ENCODE measurements around the gene SRD5A1. TPM values are rescaled to one million over a fixed set of nuclear protein-coding genes. Genes with fewer than 3 reads are reported as not detected.

SRD5A1 gene
- total RNA-seq, 1 experiment from 2014 or later, result 19.5 TPM

- H3K27me3 ChIP-seq (ENCODE audit: low read length), result no peaks in the 10 kb centered on the region
- H3K27ac ChIP-seq (ENCODE audit: low read length), result no peak overlapping the region
- no peaks in the 10 kb centered on the region for H3K79me2 ChIP-seq (ENCODE audit: low read length)
- no peaks in the 10 kb centered on the region for H3K9me2 ChIP-seq (replicated peaks; ENCODE audit: insufficient read depth, low read length)
- H3K36me3 ChIP-seq (ENCODE audit: insufficient read depth, low read length), result peaks cover 64% of the 10 kb centered on the region
- no peak overlapping the region for H2AFZ ChIP-seq (ENCODE audit: low read length)
- DNase-seq, result no peak
- no peaks in the 10 kb centered on the region for H3K4me1 ChIP-seq (ENCODE audit: low read length)
- no peak overlapping the region for H3K4me2 ChIP-seq (ENCODE audit: low read depth, low read length, poor library complexity, severe bottlenecking)
- H3K4me3 ChIP-seq (ENCODE audit: low read length), result no peak overlapping the region
- H3K9me3 ChIP-seq (ENCODE audit: low read length), result no peaks in the 10 kb centered on the region
- peaks cover 16% of the 10 kb centered on the region for H4K20me1 ChIP-seq (ENCODE audit: insufficient read depth, low read depth, low read length)
- H3K9ac ChIP-seq (ENCODE audit: low read length), result no peak overlapping the region
These were observed 33.5 kb upstream of the SRD5A1 start for GRCh38 chr5:6599739-6600138.

GRCh38 chr5:6601271-6601670, 32.0 kb upstream of the SRD5A1 start:
- no peak overlapping the region for H3K9ac ChIP-seq (ENCODE audit: low read length)
- H3K4me1 ChIP-seq (ENCODE audit: low read length), result no peaks in the 10 kb centered on the region
- H4K20me1 ChIP-seq (ENCODE audit: insufficient read depth, low read depth, low read length), result peaks cover 16% of the 10 kb centered on the region
- no peaks in the 10 kb centered on the region for H3K27me3 ChIP-seq (ENCODE audit: low read length)
- no peaks in the 10 kb centered on the region for H3K79me2 ChIP-seq (ENCODE audit: low read length)
- no peak for DNase-seq
- H2AFZ ChIP-seq (ENCODE audit: low read length), result no peak overlapping the region
- H3K9me2 ChIP-seq (replicated peaks; ENCODE audit: insufficient read depth, low read length), result no peaks in the 10 kb centered on the region
- H3K4me3 ChIP-seq (ENCODE audit: low read length), result no peak overlapping the region
- H3K9me3 ChIP-seq (ENCODE audit: low read length), result no peaks in the 10 kb centered on the region
- H3K4me2 ChIP-seq (ENCODE audit: low read depth, low read length, poor library complexity, severe bottlenecking), result no peak overlapping the region
- H3K27ac ChIP-seq (ENCODE audit: low read length), result no peak overlapping the region
- peaks cover 70% of the 10 kb centered on the region for H3K36me3 ChIP-seq (ENCODE audit: insufficient read depth, low read length)

GRCh38 chr5:6601816-6602215, 31.4 kb upstream of the SRD5A1 start:
- H3K4me3 ChIP-seq (ENCODE audit: low read length), result no peak overlapping the region
- H3K9me3 ChIP-seq (ENCODE audit: low read length), result no peaks in the 10 kb centered on the region
- H3K27me3 ChIP-seq (ENCODE audit: low read length), result no peaks in the 10 kb centered on the region
- H3K4me1 ChIP-seq (ENCODE audit: low read length), result no peaks in the 10 kb centered on the region
- H4K20me1 ChIP-seq (ENCODE audit: insufficient read depth, low read depth, low read length), result peaks cover 16% of the 10 kb centered on the region
- no peaks in the 10 kb centered on the region for H3K9me2 ChIP-seq (replicated peaks; ENCODE audit: insufficient read depth, low read length)
- no peak overlapping the region for H3K27ac ChIP-seq (ENCODE audit: low read length)
- no peak for DNase-seq
- H3K9ac ChIP-seq (ENCODE audit: low read length), result no peak overlapping the region
- H2AFZ ChIP-seq (ENCODE audit: low read length), result no peak overlapping the region
- H3K36me3 ChIP-seq (ENCODE audit: insufficient read depth, low read length), result peaks cover 71% of the 10 kb centered on the region
- no peak overlapping the region for H3K4me2 ChIP-seq (ENCODE audit: low read depth, low read length, poor library complexity, severe bottlenecking)
- no peaks in the 10 kb centered on the region for H3K79me2 ChIP-seq (ENCODE audit: low read length)

GRCh38 chr5:6602441-6602840, 30.8 kb upstream of the SRD5A1 start:
- peaks cover 16% of the 10 kb centered on the region for H4K20me1 ChIP-seq (ENCODE audit: insufficient read depth, low read depth, low read length)
- no peak overlapping the region for H3K4me3 ChIP-seq (ENCODE audit: low read length)
- H3K79me2 ChIP-seq (ENCODE audit: low read length), result no peaks in the 10 kb centered on the region
- no peaks in the 10 kb centered on the region for H3K9me2 ChIP-seq (replicated peaks; ENCODE audit: insufficient read depth, low read length)
- H3K27ac ChIP-seq (ENCODE audit: low read length), result no peak overlapping the region
- H3K4me2 ChIP-seq (ENCODE audit: low read depth, low read length, poor library complexity, severe bottlenecking), result no peak overlapping the region
- no peaks in the 10 kb centered on the region for H3K9me3 ChIP-seq (ENCODE audit: low read length)
- H2AFZ ChIP-seq (ENCODE audit: low read length), result no peak overlapping the region
- no peaks in the 10 kb centered on the region for H3K4me1 ChIP-seq (ENCODE audit: low read length)
- H3K27me3 ChIP-seq (ENCODE audit: low read length), result no peaks in the 10 kb centered on the region
- no peak for DNase-seq
- H3K36me3 ChIP-seq (ENCODE audit: insufficient read depth, low read length), result peaks cover 71% of the 10 kb centered on the region
- H3K9ac ChIP-seq (ENCODE audit: low read length), result no peak overlapping the region

- Histone ChIP-seq H3K27me3 (ENCODE audit: low read length) (no peaks in the 10 kb centered on the region), H3K9me3 (ENCODE audit: low read length) (no peaks in the 10 kb centered on the region), H3K27ac (ENCODE audit: low read length) (no peak overlapping the region), H3K9ac (ENCODE audit: low read length) (no peak overlapping the region), H3K4me3 (ENCODE audit: low read length) (no peak overlapping the region), H3K4me2 (ENCODE audit: low read depth, low read length, poor library complexity, severe bottlenecking) (no peak overlapping the region), H3K36me3 (ENCODE audit: insufficient read depth, low read length) (peaks cover 72% of the 10 kb centered on the region), H3K79me2 (ENCODE audit: low read length) (no peaks in the 10 kb centered on the region), H2AFZ (ENCODE audit: low read length) (no peak overlapping the region), H3K9me2 (replicated peaks; ENCODE audit: insufficient read depth, low read length) (no peaks in the 10 kb centered on the region), H4K20me1 (ENCODE audit: insufficient read depth, low read depth, low read length) (peaks cover 22% of the 10 kb centered on the region), H3K4me1 (ENCODE audit: low read length) (no peaks in the 10 kb centered on the region)
- DNase-seq, result no peak
These were observed 29.6 kb upstream of the SRD5A1 start for GRCh38 chr5:6603643-6604042.

- Histone ChIP-seq H3K4me2 (ENCODE audit: low read depth, low read length, poor library complexity, severe bottlenecking) (no peak overlapping the region), H3K4me3 (ENCODE audit: low read length) (no peak overlapping the region), H3K9ac (ENCODE audit: low read length) (no peak overlapping the region), H3K9me3 (ENCODE audit: low read length) (no peaks in the 10 kb centered on the region), H4K20me1 (ENCODE audit: insufficient read depth, low read depth, low read length) (peaks cover 24% of the 10 kb centered on the region), H3K4me1 (ENCODE audit: low read length) (no peaks in the 10 kb centered on the region), H3K9me2 (replicated peaks; ENCODE audit: insufficient read depth, low read length) (no peaks in the 10 kb centered on the region), H3K79me2 (ENCODE audit: low read length) (0 out of 2 replicates have a peak, but pooled peaks cover 3% of the 10 kb centered on the region), H2AFZ (ENCODE audit: low read length) (no peak overlapping the region), H3K27me3 (ENCODE audit: low read length) (no peaks in the 10 kb centered on the region), H3K36me3 (ENCODE audit: insufficient read depth, low read length) (peaks cover 73% of the 10 kb centered on the region), H3K27ac (ENCODE audit: low read length) (no peak overlapping the region)
- no peak for DNase-seq
These were observed 28.9 kb upstream of the SRD5A1 start for GRCh38 chr5:6604341-6604740.

GRCh38 chr5:6604946-6605345, 28.3 kb upstream of the SRD5A1 start:
- no peak for DNase-seq
- H3K9me2 ChIP-seq (replicated peaks; ENCODE audit: insufficient read depth, low read length), result no peaks in the 10 kb centered on the region
- no peak overlapping the region for H3K9ac ChIP-seq (ENCODE audit: low read length)
- H3K79me2 ChIP-seq (ENCODE audit: low read length), result 0 out of 2 replicates have a peak, but pooled peaks cover 3% of the 10 kb centered on the region
- H2AFZ ChIP-seq (ENCODE audit: low read length), result no peak overlapping the region
- no peak overlapping the region for H3K4me3 ChIP-seq (ENCODE audit: low read length)
- H3K27ac ChIP-seq (ENCODE audit: low read length), result no peak overlapping the region
- H3K27me3 ChIP-seq (ENCODE audit: low read length), result no peaks in the 10 kb centered on the region
- no peaks in the 10 kb centered on the region for H3K4me1 ChIP-seq (ENCODE audit: low read length)
- peaks cover 24% of the 10 kb centered on the region for H4K20me1 ChIP-seq (ENCODE audit: insufficient read depth, low read depth, low read length)
- H3K36me3 ChIP-seq (ENCODE audit: insufficient read depth, low read length), result peaks cover 77% of the 10 kb centered on the region
- no peak overlapping the region for H3K4me2 ChIP-seq (ENCODE audit: low read depth, low read length, poor library complexity, severe bottlenecking)
- no peaks in the 10 kb centered on the region for H3K9me3 ChIP-seq (ENCODE audit: low read length)

GRCh38 chr5:6606884-6607558, 26.2 kb upstream of the SRD5A1 start:
- peaks cover 71% of the 10 kb centered on the region for H3K36me3 ChIP-seq (ENCODE audit: insufficient read depth, low read length)
- no peak overlapping the region for H3K4me2 ChIP-seq (ENCODE audit: low read depth, low read length, poor library complexity, severe bottlenecking)
- no peak overlapping the region for H3K4me3 ChIP-seq (ENCODE audit: low read length)
- no peaks in the 10 kb centered on the region for H3K9me2 ChIP-seq (replicated peaks; ENCODE audit: insufficient read depth, low read length)
- DNase-seq, result no peak
- peaks cover 14% of the 10 kb centered on the region for H3K79me2 ChIP-seq (ENCODE audit: low read length)
- no peak overlapping the region for H3K27ac ChIP-seq (ENCODE audit: low read length)
- H2AFZ ChIP-seq (ENCODE audit: low read length), result no peak overlapping the region
- no peaks in the 10 kb centered on the region for H3K27me3 ChIP-seq (ENCODE audit: low read length)
- no peak overlapping the region for H3K9ac ChIP-seq (ENCODE audit: low read length)
- H3K4me1 ChIP-seq (ENCODE audit: low read length), result no peaks in the 10 kb centered on the region
- H4K20me1 ChIP-seq (ENCODE audit: insufficient read depth, low read depth, low read length), result peaks cover 20% of the 10 kb centered on the region
- no peaks in the 10 kb centered on the region for H3K9me3 ChIP-seq (ENCODE audit: low read length)
